Measurements from ENCODE around the gene MRPL39.

MRPL39 gene

GRCh38 chr21:25614441-25614840, 7.2 kb upstream of the MRPL39 start:
- no peak for DNase-seq

DNA sequence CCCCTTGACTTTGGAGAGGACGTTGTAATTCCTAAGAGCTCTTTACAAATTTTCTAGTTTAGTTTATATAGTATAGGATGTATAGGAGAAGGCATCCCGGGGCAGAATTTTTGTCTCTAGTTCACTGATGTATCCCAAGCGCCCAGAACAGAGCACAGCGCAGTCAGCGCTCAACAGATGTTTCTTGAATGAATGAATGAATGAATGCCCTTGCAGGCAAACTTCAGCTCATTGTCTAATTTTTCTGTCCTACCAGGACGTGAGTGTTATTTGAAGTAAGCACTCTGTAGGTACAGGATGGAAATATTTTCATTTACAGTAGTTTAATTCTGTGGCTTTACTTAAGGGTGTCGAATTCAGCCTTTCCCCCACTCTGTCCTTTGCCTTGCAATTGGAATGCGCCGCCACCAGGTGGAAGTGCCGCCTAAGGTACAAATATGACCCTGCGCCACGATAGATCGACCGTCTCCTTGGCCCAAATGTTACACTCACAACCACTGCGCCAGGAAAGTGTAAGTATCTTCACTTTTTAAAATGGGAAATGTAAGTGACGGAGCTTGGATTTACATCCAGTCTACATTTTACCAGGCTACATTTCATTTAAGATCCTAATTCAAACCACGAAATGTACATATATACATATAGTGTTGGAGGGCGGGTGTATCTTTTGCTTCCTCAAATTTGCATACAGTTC, 910 bp upstream of the MRPL39 start:
- DNase-seq, result peak; percentile 38 to 79 (median 63)

GRCh38 chr21:25589887-25590286, 17.4 kb downstream of the MRPL39 start:
- DNase-seq, result no peak

DNA sequence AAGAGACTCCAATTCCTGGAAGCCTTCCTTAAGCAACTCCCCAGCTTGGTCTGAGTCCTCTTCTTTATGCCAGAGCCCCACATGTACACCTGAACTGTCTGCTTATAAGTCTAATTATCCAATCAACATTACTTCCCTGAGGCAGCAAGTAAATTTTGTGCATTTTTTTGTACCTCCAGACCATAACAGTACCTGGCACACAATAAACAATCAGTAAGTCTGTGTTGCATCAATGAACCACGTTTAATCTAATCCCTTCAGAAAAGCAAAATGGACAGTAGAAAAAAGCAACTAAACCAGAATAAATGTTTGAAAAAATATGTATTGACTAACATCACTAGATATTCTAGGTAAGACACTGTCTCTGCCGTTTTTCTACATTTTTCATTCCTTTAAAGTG, 20.5 kb downstream of the MRPL39 start:
- DNase-seq, result no peak

DNA sequence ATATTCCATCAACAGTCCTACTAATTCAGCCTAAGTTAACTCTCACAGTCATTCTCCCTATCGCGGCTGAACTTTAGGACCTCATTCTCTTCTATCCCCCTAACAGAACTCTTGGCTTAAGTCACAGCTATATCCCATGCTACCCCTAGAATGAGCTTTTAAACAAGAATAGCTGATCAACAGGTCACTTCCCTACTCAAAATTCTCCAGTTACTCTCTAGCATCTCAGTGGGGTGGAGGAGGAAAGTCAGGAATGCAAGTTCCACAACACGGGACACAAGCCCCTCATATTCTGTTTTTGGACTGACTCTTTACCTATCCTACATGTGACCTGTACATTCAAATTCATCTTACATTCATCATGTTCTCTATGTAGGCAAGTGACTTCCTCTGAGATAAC, 21.0 kb downstream of the MRPL39 start:
- no peak for DNase-seq

DNA sequence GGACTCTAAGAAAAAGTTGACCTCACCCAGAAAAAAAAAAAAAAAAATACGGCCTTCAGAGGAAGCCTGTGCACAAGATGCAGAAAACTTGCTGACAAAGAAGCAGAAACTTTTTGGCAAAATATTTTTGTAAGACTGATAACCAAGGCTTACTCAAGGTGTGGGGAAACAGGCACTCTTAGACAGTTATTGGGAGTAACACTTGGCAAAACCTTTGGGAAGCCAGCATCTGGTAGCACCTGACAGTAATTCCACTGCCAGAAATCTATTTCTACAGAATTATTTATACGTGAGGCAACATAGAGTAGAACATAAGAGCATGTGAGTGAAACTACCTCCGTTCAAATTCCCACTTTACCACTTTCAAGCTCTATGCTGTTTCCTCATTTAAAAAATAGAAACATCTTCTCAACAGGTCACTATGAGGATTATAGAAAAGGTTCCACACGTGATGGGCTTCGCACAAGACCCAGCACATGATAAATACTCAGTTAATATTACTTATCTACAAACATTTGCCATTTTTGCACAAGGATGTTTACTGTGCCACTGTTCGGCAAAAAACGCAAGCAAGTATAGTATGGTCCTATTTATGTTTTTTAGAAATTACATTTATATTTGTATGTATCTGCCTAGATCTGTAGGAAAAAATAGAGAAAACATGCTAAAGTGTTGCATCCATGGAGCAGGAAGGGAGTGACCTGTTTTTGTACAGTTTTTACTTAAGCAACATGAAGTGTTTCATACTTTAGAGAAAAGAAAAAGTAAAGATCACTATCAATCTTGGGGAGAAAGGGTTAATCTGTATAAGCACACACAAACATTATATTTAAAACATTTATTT, 22.2 kb downstream of the MRPL39 start:
- DNase-seq, result no peak

- DNase-seq, result no peak
Measured at GRCh38 chr21:25583370-25584130, 23.7 kb downstream of the MRPL39 start.

GRCh38 chr21:25582888-25583287, 24.4 kb downstream of the MRPL39 start:
- no peak for DNase-seq

DNA sequence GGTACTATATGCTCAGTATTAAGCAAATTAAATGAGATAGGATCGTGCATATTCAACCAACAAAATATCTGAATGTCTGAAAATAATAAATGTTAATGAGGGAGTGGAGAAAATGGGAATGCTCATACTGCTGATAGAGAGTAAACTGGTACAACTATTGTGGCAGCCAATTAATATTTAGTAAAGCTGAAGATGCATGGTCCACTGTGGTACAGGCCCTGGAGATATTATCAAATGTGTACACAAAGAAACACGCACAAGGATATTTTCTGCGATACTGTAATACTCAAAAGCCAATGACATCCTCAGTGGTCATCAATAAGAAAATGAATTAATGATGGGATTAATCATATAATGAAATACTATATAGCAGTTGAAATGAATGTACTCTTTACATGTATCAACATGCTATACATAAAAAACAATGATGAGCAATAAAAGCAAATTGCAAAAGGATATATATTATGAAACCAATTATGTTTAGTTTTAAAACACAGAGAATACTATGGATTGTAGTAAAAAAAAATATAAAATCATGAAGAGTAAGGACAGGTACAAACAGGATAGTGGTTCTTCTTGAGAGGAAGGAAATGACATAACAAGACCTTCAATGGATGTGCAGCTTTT, 25.0 kb downstream of the MRPL39 start:
- DNase-seq, result no peak

DNA sequence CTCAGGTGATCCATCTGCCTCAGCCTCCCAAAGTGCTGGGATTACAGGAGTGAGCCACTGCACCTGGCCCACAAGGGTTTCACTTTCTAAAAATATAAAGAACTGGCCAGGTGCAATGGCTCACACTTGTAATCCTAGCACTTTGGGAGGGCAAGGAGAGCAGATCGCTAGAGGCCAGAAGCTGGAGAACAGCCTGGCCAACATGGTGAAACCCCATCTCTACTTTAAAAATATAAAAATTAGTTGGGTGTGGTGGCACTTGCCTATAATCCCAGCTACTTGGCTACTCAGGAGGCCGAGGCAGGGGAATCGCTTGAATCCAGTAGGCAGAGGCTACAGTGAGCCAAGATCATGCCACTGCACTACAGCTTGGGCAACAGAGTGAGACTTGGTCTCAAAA, 25.7 kb downstream of the MRPL39 start:
- no peak for DNase-seq

- DNase-seq, result no peak
Measured at GRCh38 chr21:25580912-25581260, 26.4 kb downstream of the MRPL39 start.

- DNase-seq, result no peak
Measured at GRCh38 chr21:25579226-25580013, 27.9 kb downstream of the MRPL39 start.

GRCh38 chr21:25578056-25578961, 29.0 kb downstream of the MRPL39 start:
- DNase-seq, result no peak

DNA sequence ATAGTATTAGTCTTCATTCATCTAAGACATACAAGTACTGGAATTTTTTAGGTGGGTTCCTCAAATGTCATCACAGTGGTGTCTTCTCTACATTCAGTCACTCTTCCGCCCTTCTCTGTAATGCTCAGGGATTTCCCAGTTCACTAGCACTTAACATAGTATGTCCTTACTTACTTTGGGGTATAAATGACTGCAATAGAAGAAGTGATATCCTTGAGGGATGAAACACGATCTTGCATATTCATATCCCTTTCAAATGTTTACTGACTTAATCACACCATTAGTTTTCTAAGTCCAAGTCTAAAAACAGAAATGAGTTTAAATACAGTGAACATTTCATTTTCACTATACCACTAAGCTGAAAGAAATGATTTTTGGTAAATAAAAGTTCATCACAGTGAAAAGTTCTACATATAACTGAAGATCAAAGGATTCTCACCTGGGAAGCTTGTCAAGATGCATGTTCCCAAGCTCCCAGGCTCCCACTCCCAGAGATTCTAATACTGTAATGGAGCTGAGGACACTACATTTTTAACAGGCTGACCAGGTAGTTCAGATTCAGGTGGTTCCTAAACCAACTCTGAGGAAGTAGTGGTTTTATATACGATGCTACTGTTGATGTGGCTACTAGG, 29.7 kb downstream of the MRPL39 start:
- DNase-seq, result no peak

DNA sequence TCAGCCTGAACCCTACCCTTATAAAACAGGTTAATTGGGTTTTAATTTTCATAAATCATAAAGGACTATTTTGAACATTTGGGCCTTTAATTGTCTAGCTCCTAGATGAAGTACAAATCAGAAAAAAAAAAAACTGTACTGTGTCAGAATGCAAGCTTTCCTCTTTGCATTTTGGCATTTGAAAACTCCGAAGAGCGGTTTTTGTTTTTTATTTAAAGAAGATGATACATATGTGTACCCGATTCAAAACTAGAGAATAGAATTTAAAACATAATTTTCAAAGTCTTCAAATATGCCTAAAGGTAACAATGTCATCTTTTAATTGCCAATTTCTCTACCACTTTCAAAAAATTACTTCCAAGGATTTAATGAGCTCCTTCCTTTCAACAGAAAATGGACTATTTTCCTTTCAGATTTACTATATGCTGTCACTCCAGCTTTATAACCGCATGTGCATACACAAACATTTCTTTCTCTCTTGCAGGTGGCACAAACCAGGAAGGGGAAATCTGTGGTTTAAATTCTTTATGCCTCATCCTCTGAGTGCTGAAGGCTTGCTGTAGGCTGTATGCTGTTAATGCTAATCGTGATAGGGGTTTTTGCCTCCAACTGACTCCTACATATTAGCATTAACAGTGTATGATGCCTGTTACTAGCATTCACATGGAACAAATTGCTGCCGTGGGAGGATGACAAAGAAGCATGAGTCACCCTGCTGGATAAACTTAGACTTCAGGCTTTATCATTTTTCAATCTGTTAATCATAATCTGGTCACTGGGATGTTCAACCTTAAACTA, 33.7 kb downstream of the MRPL39 start:
- DNase-seq, result peak in 4 of 5 donors; percentile 19 to 79 (median 28)

DNA sequence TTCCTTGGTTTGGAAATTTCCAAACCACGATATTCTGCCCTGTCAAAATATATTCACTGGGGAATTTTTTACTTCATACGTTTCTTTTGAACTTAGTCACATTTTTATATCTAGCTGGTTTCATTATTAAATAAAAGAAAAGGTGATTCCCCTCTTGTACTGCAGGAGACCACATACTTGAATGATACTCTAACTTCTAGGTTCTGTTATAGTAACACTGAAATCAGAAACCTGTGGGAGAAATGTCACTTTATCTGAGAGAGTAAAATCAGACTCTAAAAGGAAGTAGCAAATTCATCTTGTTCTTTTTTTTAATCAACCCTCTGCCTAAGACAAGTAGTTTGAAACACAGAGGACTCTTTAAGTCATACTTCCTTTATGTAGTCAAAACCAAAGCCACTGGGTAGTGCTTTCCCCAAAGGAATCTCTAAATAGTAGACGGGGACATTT, 34.4 kb downstream of the MRPL39 start:
- peak in 1 of 5 donors; percentile 79 for DNase-seq

DNA sequence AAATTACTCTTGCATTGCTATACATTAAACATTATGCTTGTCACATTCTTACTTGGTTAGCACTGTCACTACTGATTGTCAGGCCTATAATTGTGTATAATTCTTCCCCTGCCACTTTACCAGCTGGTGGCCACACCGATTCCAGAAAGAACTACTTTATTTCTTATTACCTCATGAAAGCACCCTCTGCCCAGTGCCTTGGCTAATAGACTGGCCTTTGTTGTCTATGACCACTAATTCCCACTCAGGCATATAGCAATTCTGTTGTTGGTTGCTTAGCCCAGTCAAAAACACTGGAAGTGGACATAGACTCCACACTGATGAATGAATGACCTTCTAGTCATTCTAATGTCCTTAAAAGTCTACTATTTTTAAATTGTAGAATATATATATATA, 35.6 kb downstream of the MRPL39 start:
- no peak for DNase-seq

DNA sequence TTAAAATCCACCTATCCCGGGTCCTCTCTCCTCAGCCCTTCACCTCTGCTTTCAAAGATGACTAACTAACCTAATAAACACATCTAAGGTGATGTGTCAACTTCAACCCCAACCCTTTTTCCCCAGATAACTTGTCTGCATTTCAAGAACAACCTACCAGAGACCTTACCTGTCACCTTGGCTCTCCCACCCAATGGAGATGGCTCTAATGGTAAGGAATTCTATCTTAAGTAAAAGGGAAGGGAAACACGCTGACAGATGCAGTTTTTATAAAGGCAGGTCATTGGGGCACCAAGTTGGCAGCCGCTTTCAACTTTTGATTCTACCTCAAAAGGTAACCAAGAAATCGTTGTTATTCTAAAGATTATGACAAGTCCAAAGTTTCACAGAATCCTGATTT, 37.6 kb downstream of the MRPL39 start:
- DNase-seq, result no peak

- DNase-seq, result no peak
Measured at GRCh38 chr21:25569084-25569483, 38.2 kb downstream of the MRPL39 start.

GRCh38 chr21:25568246-25568645, 39.0 kb downstream of the MRPL39 start:
- peak in 1 of 5 donors; percentile 11 for DNase-seq
